GM12878 (cell line): ENCODE results near the gene IRF1. TPM values are rescaled to one million over a fixed set of nuclear protein-coding genes. Genes with fewer than 3 reads are reported as not detected.
A peak's percentile ranks its signal among the peaks of the same experiment; 100 is the strongest.

ENCODE experiments used
- BCL11A ChIP-seq: IDR thresholded peaks from 2 replicates; pipeline ENCODE4 v1.6.1; 2011; ENCODE audit warnings: low read depth, low read length
- DPF2 ChIP-seq: fragments of 450-650 bp; IDR thresholded peaks from 2 replicates; pipeline ENCODE4 v1.6.1; 2017; ENCODE audit warnings: mild to moderate bottlenecking
- EP300 ChIP-seq, 2 experiments: fragments of 150-350 bp in 1 of 2; IDR thresholded peaks; 2 replicates each; pipeline ENCODE4 v1.6.1; 2011 to 2012; ENCODE audit warnings: low read depth in 2 of 2, low read length in 2 of 2, borderline replicate concordance in 1 of 2, improper control_type of control experiment in 1 of 2, inconsistent platforms in 1 of 2; ENCODE audit not compliant: control insufficient read depth in 1 of 2
- GATAD2B ChIP-seq: fragments of 450-650 bp; conservative IDR thresholded peaks from 2 replicates; pipeline ENCODE4 v1.6.1; 2017; ENCODE audit warnings: low read depth, mild to moderate bottlenecking, moderate library complexity
- IKZF1 ChIP-seq: fragments of 450-650 bp; conservative IDR thresholded peaks from 2 replicates; pipeline ENCODE4 v1.6.1; 2017; ENCODE audit warnings: antibody characterized with exemption, mild to moderate bottlenecking
- MEF2B ChIP-seq: fragments of 450-650 bp; IDR thresholded peaks from 2 replicates; pipeline ENCODE4 v1.6.1; 2018; ENCODE audit warnings: mild to moderate bottlenecking, moderate library complexity; ENCODE audit not compliant: partially characterized antibody, poor library complexity, severe bottlenecking
- NFXL1 ChIP-seq: fragments of 450-650 bp; IDR thresholded peaks from 2 replicates; pipeline ENCODE4 v1.6.1; 2017; ENCODE audit warnings: antibody characterized with exemption, mild to moderate bottlenecking, borderline replicate concordance
- NR2F1 ChIP-seq: fragments of 450-650 bp; conservative IDR thresholded peaks from 2 replicates; pipeline ENCODE4 v1.6.1; 2017; ENCODE audit warnings: mild to moderate bottlenecking
- RB1 ChIP-seq: fragments of 450-650 bp; formaldehyde crosslinking; IDR thresholded peaks from 2 replicates; pipeline ENCODE4 v1.6.1; 2017; ENCODE audit warnings: mild to moderate bottlenecking, borderline replicate concordance
- SMAD5 ChIP-seq: IDR thresholded peaks from 2 replicates; pipeline ENCODE4 v1.6.1; 2016; ENCODE audit warnings: antibody characterized with exemption, low read depth
- STAT3 ChIP-seq: IDR thresholded peaks from 2 replicates; pipeline ENCODE4 v1.6.1; 2011; ENCODE audit warnings: low read depth, low read length, improper control_type of control experiment
- TAF1 ChIP-seq: IDR thresholded peaks from 2 replicates; pipeline ENCODE4 v1.6.1; 2011; ENCODE audit warnings: mild to moderate bottlenecking, low read depth, low read length, borderline replicate concordance
- TCF7 ChIP-seq: IDR thresholded peaks from 2 replicates; pipeline ENCODE4 v1.6.1; 2014; ENCODE audit warnings: antibody characterized with exemption, borderline replicate concordance
- ZNF207 ChIP-seq: fragments of 450-650 bp; IDR thresholded peaks from 2 replicates; pipeline ENCODE4 v1.6.1; 2014; ENCODE audit warnings: antibody characterized with exemption, mild to moderate bottlenecking, borderline replicate concordance
- ZNF384 ChIP-seq: IDR thresholded peaks from 2 replicates; pipeline ENCODE4 v1.6.1; 2012; ENCODE audit warnings: low read depth, mild to moderate bottlenecking, low read length, improper control_type of control experiment, borderline replicate concordance
- polyA plus RNA-seq, 11 experiments: library from polyadenylated mRNA; depleted of rRNA in 4 of 11; unstranded in 6 of 11; stranded (reverse) in 5 of 11; fragments of >200 nt; fragmentation: Nextera tagmentation in 4 of 11; fragmentation: Illumina TruSeq in 1 of 11; extraction: Ambion mirVana in 4 of 11; extraction: Trizol in 1 of 11; gene quantifications; 1 replicate in 1 of 11; 2 replicates in 10 of 11; pipeline versions ENCODE4 v1.2.1 to v1.2.3, GENCODE V29; 2011 to 2016; ENCODE audit warnings: inconsistent platforms in 2 of 11, missing spikeins in 2 of 11, low read depth in 1 of 11
- total RNA-seq, 4 experiments: library from RNA; depleted of rRNA in 3 of 4; stranded (reverse); fragments of >200 nt in 3 of 4; fragmentation: Illumina TruSeq in 1 of 4; extraction: Trizol in 1 of 4; gene quantifications; 2 replicates each; pipeline versions ENCODE4 v1.2.1 to v1.2.3, GENCODE V29; 2013 to 2021
- TF ChIP-seq, protein P1 (sequence below): IDR thresholded peaks from 2 replicates; pipeline ENCODE4 v1.6.1; 2012; ENCODE audit warnings: low read depth, low read length, improper control_type of control experiment
- TF ChIP-seq, protein P2 (sequence below): IDR thresholded peaks from 2 replicates; pipeline ENCODE4 v1.6.1; 2011; ENCODE audit warnings: mild to moderate bottlenecking, low read depth, low read length, moderate library complexity; ENCODE audit not compliant: insufficient replicate concordance
- TF ChIP-seq, protein P3 (sequence below): fragments of 450-650 bp; conservative IDR thresholded peaks from 2 replicates; pipeline ENCODE4 v1.6.1; 2017; ENCODE audit warnings: mild to moderate bottlenecking, moderate library complexity
- TF ChIP-seq, protein P4 (sequence below), 3 experiments: IDR thresholded peaks in 2 of 3; conservative IDR thresholded peaks in 1 of 3; 2 replicates each; pipeline ENCODE4 v1.5.1; 2011; ENCODE audit warnings: low read depth in 3 of 3, low read length in 3 of 3, mild to moderate bottlenecking in 3 of 3, control low read depth in 2 of 3, moderate library complexity in 2 of 3, inconsistent platforms in 1 of 3, mixed read lengths in 1 of 3; ENCODE audit not compliant: control insufficient read depth in 2 of 3, insufficient read depth in 1 of 3; ENCODE audit errors: extremely low read depth in 1 of 3
- TF ChIP-seq, protein P5 (sequence below): fragments of 450-650 bp; IDR thresholded peaks from 2 replicates; pipeline ENCODE4 v1.6.1; 2016; ENCODE audit warnings: mild to moderate bottlenecking

Gene IRF1
- total and polyA plus RNA-seq, 10 of the 15 experiments (the other 5 are each of a cell fraction or from before 2014, with no cell fraction given), result 6.9 to 68.0 (median 49.6) TPM

DNA sequence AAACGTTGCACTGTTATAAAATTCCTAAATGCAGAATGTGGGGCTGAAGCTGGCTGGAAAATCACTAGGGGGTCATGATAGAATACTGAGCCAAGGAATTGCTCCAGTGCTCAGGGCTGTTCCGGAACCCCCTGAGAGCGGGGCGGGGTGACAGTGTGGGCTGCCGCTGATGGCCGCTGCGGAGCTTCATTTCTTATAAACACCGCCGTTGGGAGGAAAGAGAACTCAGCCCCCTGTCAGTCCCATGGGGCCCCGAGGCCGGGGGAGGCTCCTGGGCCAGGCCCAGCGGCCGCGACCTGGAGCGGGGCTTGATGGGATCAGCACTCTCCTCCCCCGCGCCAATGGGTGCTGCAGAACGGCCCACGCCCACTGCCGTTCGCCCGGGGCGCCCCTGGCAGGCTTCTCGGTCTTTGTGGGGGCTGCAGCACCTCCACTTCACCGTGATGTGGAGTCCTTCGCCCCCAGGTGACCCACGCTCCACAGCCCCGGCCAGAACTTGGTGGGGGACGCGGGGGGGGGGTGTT is 5.2 kb upstream of the IRF1 start (continued):
- TF ChIP-seq TAF1 (0 out of 2 replicates have a peak, but pooled peaks have one; percentile 19), BCL11A (no peak), GATAD2B (peak; percentile 86; the same call in 1 of the 2 replicates), SMAD5 (0 out of 2 replicates have a peak, but pooled peaks have one; percentile 28), RB1 (peak; percentile 57; the same call in 1 of the 2 replicates), ZNF207 (peak; percentile 31; the same call in 1 of the 2 replicates), ZNF384 (no peak), IKZF1 (peak; percentile 89), TCF7 (no peak), STAT3 (no peak), NFXL1 (no peak), MEF2B (peak; percentile 96), NR2F1 (peak; percentile 79), EP300 (IDR thresholded peaks at IDR 0.05; ENCODE audit: borderline replicate concordance in 1 of 2, control insufficient read depth in 1 of 2, low read depth in 2 of 2, low read length in 2 of 2) (peak in 1 of 2 experiments; percentile 38; a peak in 2 of 4 replicates), DPF2 (peak; percentile 69)
- TF ChIP-seq, protein P1, sequence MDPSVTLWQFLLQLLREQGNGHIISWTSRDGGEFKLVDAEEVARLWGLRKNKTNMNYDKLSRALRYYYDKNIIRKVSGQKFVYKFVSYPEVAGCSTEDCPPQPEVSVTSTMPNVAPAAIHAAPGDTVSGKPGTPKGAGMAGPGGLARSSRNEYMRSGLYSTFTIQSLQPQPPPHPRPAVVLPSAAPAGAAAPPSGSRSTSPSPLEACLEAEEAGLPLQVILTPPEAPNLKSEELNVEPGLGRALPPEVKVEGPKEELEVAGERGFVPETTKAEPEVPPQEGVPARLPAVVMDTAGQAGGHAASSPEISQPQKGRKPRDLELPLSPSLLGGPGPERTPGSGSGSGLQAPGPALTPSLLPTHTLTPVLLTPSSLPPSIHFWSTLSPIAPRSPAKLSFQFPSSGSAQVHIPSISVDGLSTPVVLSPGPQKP, result peak; percentile 63; the same call in 1 of the 2 replicates
- TF ChIP-seq, protein P2, sequence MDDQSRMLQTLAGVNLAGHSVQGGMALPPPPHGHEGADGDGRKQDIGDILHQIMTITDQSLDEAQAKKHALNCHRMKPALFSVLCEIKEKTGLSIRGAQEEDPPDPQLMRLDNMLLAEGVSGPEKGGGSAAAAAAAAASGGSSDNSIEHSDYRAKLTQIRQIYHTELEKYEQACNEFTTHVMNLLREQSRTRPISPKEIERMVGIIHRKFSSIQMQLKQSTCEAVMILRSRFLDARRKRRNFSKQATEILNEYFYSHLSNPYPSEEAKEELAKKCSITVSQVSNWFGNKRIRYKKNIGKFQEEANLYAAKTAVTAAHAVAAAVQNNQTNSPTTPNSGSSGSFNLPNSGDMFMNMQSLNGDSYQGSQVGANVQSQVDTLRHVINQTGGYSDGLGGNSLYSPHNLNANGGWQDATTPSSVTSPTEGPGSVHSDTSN, result no peak
- TF ChIP-seq, protein P3, sequence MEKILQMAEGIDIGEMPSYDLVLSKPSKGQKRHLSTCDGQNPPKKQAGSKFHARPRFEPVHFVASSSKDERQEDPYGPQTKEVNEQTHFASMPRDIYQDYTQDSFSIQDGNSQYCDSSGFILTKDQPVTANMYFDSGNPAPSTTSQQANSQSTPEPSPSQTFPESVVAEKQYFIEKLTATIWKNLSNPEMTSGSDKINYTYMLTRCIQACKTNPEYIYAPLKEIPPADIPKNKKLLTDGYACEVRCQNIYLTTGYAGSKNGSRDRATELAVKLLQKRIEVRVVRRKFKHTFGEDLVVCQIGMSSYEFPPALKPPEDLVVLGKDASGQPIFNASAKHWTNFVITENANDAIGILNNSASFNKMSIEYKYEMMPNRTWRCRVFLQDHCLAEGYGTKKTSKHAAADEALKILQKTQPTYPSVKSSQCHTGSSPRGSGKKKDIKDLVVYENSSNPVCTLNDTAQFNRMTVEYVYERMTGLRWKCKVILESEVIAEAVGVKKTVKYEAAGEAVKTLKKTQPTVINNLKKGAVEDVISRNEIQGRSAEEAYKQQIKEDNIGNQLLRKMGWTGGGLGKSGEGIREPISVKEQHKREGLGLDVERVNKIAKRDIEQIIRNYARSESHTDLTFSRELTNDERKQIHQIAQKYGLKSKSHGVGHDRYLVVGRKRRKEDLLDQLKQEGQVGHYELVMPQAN, result peak; percentile 34; the same call in 1 of the 2 replicates
- TF ChIP-seq, protein P4, sequence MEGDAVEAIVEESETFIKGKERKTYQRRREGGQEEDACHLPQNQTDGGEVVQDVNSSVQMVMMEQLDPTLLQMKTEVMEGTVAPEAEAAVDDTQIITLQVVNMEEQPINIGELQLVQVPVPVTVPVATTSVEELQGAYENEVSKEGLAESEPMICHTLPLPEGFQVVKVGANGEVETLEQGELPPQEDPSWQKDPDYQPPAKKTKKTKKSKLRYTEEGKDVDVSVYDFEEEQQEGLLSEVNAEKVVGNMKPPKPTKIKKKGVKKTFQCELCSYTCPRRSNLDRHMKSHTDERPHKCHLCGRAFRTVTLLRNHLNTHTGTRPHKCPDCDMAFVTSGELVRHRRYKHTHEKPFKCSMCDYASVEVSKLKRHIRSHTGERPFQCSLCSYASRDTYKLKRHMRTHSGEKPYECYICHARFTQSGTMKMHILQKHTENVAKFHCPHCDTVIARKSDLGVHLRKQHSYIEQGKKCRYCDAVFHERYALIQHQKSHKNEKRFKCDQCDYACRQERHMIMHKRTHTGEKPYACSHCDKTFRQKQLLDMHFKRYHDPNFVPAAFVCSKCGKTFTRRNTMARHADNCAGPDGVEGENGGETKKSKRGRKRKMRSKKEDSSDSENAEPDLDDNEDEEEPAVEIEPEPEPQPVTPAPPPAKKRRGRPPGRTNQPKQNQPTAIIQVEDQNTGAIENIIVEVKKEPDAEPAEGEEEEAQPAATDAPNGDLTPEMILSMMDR (IDR thresholded peaks at IDR 0.05 in 2 of 3, conservative IDR thresholded peaks at IDR 0.05 in 1 of 3; ENCODE audit: control insufficient read depth in 2 of 3, extremely low read depth in 1 of 3, insufficient read depth in 1 of 3, low read depth in 3 of 3, low read length in 3 of 3), result 0 out of 6 replicates have a peak, but pooled peaks of 1 of the 3 experiments have one; percentile 7
- TF ChIP-seq, protein P5, sequence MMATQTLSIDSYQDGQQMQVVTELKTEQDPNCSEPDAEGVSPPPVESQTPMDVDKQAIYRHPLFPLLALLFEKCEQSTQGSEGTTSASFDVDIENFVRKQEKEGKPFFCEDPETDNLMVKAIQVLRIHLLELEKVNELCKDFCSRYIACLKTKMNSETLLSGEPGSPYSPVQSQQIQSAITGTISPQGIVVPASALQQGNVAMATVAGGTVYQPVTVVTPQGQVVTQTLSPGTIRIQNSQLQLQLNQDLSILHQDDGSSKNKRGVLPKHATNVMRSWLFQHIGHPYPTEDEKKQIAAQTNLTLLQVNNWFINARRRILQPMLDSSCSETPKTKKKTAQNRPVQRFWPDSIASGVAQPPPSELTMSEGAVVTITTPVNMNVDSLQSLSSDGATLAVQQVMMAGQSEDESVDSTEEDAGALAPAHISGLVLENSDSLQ, result peak; percentile 82
